ENCODE results near the gene DNM1. TPM values are rescaled to one million over a fixed set of nuclear protein-coding genes. Genes with fewer than 3 reads are reported as not detected.

The DNM1 gene
- total RNA-seq, 4 donors from 2014 or later: 1.3 to 9.7 (median 1.6) TPM

DNA sequence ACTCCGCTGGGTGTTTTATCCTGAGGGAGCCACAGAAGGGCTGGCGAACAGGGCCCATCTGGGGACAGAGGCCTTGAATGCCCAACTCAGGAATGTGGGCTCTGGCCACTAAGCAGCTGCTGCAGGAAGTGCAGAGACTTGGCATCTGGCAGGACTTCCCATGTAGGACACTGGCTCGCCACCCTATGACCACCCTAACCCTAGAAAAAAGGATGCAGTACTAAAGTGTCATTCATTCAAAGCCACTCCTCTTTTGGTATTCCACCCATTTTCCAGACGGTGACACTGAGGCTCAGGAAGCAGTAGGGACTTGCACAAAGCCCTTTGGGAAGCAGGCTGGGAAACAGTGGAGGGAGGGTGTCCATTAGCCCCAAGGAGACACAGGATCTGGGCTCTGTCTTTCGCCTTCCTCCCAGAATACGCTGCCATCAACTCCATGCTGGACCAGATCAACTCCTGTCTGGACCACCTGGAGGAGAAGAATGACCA lies 40.1 kb upstream of the DNM1 start:
- Histone ChIP-seq H3K4me3 (no peak overlapping the region), H3K27ac (no peak overlapping the region), H3K27me3 (no peaks in the 10 kb centered on the region), H3K4me1 (peaks cover 11 to 41% (median 15%) of the 10 kb centered on the region in 3 donors), H3K9me3 (no peaks in the 10 kb centered on the region), H3K36me3 (peaks cover 27 to 62% (median 29%) of the 10 kb centered on the region in 3 donors)
- WGBS, 2 donors: 86 to 93% methylated on average over 2 to 6 of the region's 6 CpGs
- intact Hi-C loops (cut with DNase I): no loop called here
- DNase-seq: no peak
- TF ChIP-seq POLR2A (IDR thresholded peaks at IDR 0.05): no peak
- TF ChIP-seq, protein P1, sequence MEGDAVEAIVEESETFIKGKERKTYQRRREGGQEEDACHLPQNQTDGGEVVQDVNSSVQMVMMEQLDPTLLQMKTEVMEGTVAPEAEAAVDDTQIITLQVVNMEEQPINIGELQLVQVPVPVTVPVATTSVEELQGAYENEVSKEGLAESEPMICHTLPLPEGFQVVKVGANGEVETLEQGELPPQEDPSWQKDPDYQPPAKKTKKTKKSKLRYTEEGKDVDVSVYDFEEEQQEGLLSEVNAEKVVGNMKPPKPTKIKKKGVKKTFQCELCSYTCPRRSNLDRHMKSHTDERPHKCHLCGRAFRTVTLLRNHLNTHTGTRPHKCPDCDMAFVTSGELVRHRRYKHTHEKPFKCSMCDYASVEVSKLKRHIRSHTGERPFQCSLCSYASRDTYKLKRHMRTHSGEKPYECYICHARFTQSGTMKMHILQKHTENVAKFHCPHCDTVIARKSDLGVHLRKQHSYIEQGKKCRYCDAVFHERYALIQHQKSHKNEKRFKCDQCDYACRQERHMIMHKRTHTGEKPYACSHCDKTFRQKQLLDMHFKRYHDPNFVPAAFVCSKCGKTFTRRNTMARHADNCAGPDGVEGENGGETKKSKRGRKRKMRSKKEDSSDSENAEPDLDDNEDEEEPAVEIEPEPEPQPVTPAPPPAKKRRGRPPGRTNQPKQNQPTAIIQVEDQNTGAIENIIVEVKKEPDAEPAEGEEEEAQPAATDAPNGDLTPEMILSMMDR (IDR thresholded peaks at IDR 0.05): no peak

GRCh38 chr9:128163523-128164306 lies 39.5 kb upstream of the DNM1 start:
- 95% methylated on average over 6 of the region's 10 CpGs; no CpG with 5 or more reads in 1 of the 2 donors for WGBS, 2 donors
- Histone ChIP-seq H3K36me3 (peaks cover 28 to 68% (median 29%) of the 10 kb centered on the region in 3 donors), H3K4me3 (no peak overlapping the region), H3K4me1 (peaks cover 11 to 41% (median 15%) of the 10 kb centered on the region in 3 donors), H3K27ac (no peak overlapping the region), H3K27me3 (no peaks in the 10 kb centered on the region), H3K9me3 (no peaks in the 10 kb centered on the region)
- no peak for TF ChIP-seq POLR2A (IDR thresholded peaks at IDR 0.05)
- TF ChIP-seq, protein P1 (IDR thresholded peaks at IDR 0.05): no peak
- intact Hi-C loops (cut with DNase I): no loop called here
- no peak for DNase-seq

DNA sequence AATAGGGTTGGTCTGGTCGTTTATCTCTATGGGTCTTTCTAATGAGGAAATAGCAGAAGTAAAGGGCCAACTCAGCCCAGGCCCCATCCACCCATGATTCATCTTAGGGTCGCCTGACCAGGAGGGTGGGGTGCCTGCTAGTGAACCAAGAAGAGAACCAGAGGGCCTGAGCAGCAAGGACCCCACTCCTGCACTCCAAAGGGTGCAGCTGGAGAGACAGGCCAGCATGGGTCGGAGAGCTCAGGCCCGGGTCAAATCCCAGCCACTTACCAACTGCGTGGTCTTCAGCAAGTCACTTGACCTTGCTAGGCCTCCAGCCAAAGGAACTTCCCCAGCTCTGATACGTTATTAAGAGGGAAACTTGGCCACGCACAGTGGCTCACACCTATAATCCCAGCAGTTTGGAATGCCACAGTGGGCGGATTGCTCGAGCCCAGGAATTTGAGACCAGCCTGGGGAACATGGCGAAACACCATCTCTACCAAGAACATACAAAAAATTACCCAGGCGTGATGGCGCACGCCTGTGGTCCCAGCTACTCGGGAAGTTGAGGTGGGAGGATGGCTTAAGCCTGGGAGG lies 38.8 kb upstream of the DNM1 start:
- intact Hi-C loops (cut with DNase I): no loop called here
- H3K27me3 ChIP-seq: no peaks in the 10 kb centered on the region
- no peak overlapping the region for H3K4me3 ChIP-seq
- no peak overlapping the region for H3K27ac ChIP-seq
- peaks cover 33 to 75% (median 34%) of the 10 kb centered on the region in 3 donors for H3K36me3 ChIP-seq
- DNase-seq: no peak
- peaks cover 8 to 36% (median 11%) of the 10 kb centered on the region in 3 donors for H3K4me1 ChIP-seq
- no peak for TF ChIP-seq POLR2A (IDR thresholded peaks at IDR 0.05)
- TF ChIP-seq, protein P1 (IDR thresholded peaks at IDR 0.05): no peak
- WGBS, 2 donors: 64 to 69% methylated on average over 12 of the region's 14 CpGs
- no peaks in the 10 kb centered on the region for H3K9me3 ChIP-seq

GRCh38 chr9:128166169-128166568 lies 37.0 kb upstream of the DNM1 start:
- 87 to 100% methylated on average over 3 to 7 of the region's 18 CpGs for WGBS, 2 donors
- peaks cover 0 to 22% (median 4%) of the 10 kb centered on the region in 3 donors for H3K4me1 ChIP-seq
- peaks cover 38 to 93% (median 44%) of the 10 kb centered on the region in 3 donors for H3K36me3 ChIP-seq
- H3K9me3 ChIP-seq: no peaks in the 10 kb centered on the region
- H3K27ac ChIP-seq: no peak overlapping the region
- H3K27me3 ChIP-seq: no peaks in the 10 kb centered on the region
- TF ChIP-seq POLR2A (IDR thresholded peaks at IDR 0.05): no peak
- TF ChIP-seq, protein P1 (IDR thresholded peaks at IDR 0.05): no peak
- DNase-seq: no peak
- no peak overlapping the region for H3K4me3 ChIP-seq
- intact Hi-C loops (cut with DNase I): no loop called here

- no peak overlapping the region for H3K4me3 ChIP-seq
- peaks cover 38 to 97% (median 44%) of the 10 kb centered on the region in 3 donors for H3K36me3 ChIP-seq
- 93 to 100% methylated on average over 3 to 4 of the region's 4 CpGs for WGBS, 2 donors
- no peaks in the 10 kb centered on the region for H3K27me3 ChIP-seq
- H3K9me3 ChIP-seq: no peaks in the 10 kb centered on the region
- peaks cover 0 to 12% (median 0%) of the 10 kb centered on the region in 3 donors for H3K4me1 ChIP-seq
- no peak for DNase-seq
- intact Hi-C loops (cut with DNase I): no loop called here
- TF ChIP-seq POLR2A (IDR thresholded peaks at IDR 0.05): no peak
- TF ChIP-seq, protein P1 (IDR thresholded peaks at IDR 0.05): no peak
- no peak overlapping the region for H3K27ac ChIP-seq
Observed at GRCh38 chr9:128167209-128167608, 36.0 kb upstream of the DNM1 start.
